Measurements from ENCODE around the gene ZSWIM4.

The ZSWIM4 gene

GRCh38 chr19:13799669-13800068 lies 4.4 kb downstream of the ZSWIM4 start:
- DNase-seq (ENCODE audit: low read depth): no peak
- H3K4me3 ChIP-seq (ENCODE audit: low read length): no peak overlapping the region
- TF ChIP-seq, protein P1, sequence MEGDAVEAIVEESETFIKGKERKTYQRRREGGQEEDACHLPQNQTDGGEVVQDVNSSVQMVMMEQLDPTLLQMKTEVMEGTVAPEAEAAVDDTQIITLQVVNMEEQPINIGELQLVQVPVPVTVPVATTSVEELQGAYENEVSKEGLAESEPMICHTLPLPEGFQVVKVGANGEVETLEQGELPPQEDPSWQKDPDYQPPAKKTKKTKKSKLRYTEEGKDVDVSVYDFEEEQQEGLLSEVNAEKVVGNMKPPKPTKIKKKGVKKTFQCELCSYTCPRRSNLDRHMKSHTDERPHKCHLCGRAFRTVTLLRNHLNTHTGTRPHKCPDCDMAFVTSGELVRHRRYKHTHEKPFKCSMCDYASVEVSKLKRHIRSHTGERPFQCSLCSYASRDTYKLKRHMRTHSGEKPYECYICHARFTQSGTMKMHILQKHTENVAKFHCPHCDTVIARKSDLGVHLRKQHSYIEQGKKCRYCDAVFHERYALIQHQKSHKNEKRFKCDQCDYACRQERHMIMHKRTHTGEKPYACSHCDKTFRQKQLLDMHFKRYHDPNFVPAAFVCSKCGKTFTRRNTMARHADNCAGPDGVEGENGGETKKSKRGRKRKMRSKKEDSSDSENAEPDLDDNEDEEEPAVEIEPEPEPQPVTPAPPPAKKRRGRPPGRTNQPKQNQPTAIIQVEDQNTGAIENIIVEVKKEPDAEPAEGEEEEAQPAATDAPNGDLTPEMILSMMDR (IDR thresholded peaks at IDR 0.05; ENCODE audit: insufficient read depth, low read depth, low read length, missing control alignments): no peak

DNA sequence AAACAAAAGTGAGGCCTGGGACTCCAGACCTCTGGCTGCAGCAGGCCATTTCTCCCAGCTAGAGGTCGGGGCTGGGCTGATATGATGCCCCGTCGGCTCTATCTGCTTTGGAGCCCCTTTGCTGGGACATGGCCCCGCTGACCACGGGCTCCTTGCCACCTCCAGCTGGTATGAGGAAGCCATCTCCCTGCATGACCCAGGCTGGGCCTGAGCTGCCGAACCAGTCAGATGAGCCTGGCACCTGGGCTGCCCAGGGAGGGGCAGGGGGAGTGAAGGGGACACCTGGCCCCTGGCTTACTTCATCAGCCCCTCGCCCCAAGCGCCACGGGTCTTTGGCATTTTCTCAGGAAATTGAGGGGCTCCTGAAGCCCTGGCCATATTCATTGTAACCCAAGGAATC lies 7.8 kb downstream of the ZSWIM4 start:
- H3K4me3 ChIP-seq (ENCODE audit: low read length): no peak overlapping the region
- peak; percentile 57 for DNase-seq (ENCODE audit: low read depth)
- TF ChIP-seq, protein P1 (IDR thresholded peaks at IDR 0.05; ENCODE audit: insufficient read depth, low read depth, low read length, missing control alignments): no peak

DNA sequence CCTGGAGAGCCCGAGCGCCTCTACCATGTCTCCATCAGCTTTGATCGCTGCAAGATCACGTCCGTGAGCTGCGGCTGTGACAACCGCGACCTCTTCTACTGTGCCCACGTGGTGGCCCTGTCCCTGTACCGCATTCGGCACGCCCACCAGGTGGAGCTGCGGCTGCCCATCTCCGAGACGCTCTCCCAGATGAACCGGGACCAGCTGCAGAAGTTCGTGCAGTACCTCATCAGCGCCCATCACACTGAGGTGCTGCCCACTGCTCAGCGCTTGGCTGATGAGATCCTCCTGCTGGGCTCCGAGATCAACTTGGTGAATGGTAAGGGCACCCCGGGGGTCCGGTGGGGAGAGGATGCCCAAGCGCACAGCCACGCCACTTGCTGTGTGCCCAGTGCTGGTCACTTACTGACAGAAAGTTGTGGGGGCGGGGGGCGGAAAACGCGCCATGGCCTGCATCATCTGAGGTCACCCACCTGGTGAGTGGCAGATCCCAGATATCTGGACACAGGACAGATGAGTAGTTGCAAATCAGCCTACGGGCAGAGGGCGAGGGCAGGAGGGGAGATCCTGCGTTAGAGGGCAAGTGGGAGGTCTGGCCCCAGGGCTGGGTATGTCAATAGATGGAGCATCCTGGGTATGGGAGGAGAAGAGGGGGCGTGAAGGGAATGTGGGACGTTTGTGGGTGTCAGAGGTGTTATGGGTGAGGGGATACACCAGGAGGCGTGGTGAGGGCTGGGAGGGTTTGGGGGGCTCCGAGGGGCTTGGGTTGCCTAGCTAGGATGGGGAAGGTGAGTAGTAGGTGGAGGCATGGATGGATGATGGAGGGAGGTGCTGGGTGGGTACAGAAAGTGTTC lies 9.8 kb downstream of the ZSWIM4 start:
- H3K4me3 ChIP-seq (ENCODE audit: low read length): no peak overlapping the region
- DNase-seq (ENCODE audit: low read depth): no peak
- TF ChIP-seq, protein P1 (IDR thresholded peaks at IDR 0.05; ENCODE audit: insufficient read depth, low read depth, low read length, missing control alignments): no peak

- TF ChIP-seq, protein P1 (IDR thresholded peaks at IDR 0.05; ENCODE audit: insufficient read depth, low read depth, low read length, missing control alignments): no peak
- no peak for DNase-seq (ENCODE audit: low read depth)
- no peak overlapping the region for H3K4me3 ChIP-seq (ENCODE audit: low read length)
Observed at GRCh38 chr19:13806728-13807127, 11.5 kb downstream of the ZSWIM4 start.

- no peak for DNase-seq (ENCODE audit: low read depth)
- no peak overlapping the region for H3K4me3 ChIP-seq (ENCODE audit: low read length)
- TF ChIP-seq, protein P1 (IDR thresholded peaks at IDR 0.05; ENCODE audit: insufficient read depth, low read depth, low read length, missing control alignments): no peak
Observed at GRCh38 chr19:13807421-13808021, 12.3 kb downstream of the ZSWIM4 start.

DNA sequence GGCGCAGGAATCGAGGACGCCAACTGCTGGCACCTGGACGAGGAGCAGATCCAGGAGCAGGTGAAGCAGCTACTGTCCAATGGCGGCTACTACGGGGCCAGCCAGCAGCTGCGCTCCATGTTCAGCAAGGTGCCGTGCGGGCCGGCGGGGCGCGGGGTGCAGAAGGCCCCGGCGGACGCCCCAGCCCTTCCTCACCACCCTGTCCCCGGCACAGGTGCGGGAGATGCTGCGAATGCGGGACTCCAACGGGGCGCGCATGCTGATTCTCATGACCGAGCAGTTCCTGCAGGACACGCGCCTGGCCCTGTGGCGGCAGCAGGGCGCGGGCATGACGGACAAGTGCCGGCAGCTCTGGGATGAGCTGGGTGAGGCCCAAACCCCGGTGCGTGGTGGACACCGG lies 13.6 kb downstream of the ZSWIM4 start:
- DNase-seq (ENCODE audit: low read depth): no peak
- no peak overlapping the region for H3K4me3 ChIP-seq (ENCODE audit: low read length)
- TF ChIP-seq, protein P1 (IDR thresholded peaks at IDR 0.05; ENCODE audit: insufficient read depth, low read depth, low read length, missing control alignments): no peak

All from epithelial cell of esophagus (primary cell).